Activated CD8-positive, alpha-beta T cell treated with anti-CD3 and anti-CD28 coated beads for 36 hours (primary cell): ENCODE results near the gene TCP11L2. TPM values are rescaled to one million over a fixed set of nuclear protein-coding genes. Genes with fewer than 3 reads are reported as not detected.

Experiments used
- ATAC-seq: fragments of 200-7000 bp; cut with Tn5 transposase; one replicate; pipeline ENCODE4 v1.10.0; 2021; ENCODE audit warnings: mild to moderate bottlenecking, moderate library complexity
- CTCF ChIA-PET: fragments of 350-600 bp; sonication (Branson Sonifier 250); formaldehyde crosslinking; loops from one replicate; lab custom pipeline; 2021; ENCODE audit warnings: antibody characterized with exemption; lab: Charles Lee
- POLR2A ChIA-PET: fragments of 350-600 bp; sonication (Branson Sonifier 250); formaldehyde crosslinking; loops from one replicate; lab custom pipeline; 2021; ENCODE audit warnings: antibody characterized with exemption; lab: Charles Lee
- DNase-seq: peaks from one replicate; pipeline ENCODE4 v3.0.0-alpha.2; 2020
- H3K27ac Mint-ChIP-seq: one replicate; pipeline ENCODE4 v1.8.0; 2021; ENCODE audit warnings: mild to moderate bottlenecking, mixed read lengths
- H3K27me3 Mint-ChIP-seq: one replicate; pipeline ENCODE4 v1.8.0; 2021; ENCODE audit warnings: mixed read lengths
- H3K36me3 Mint-ChIP-seq: one replicate; pipeline ENCODE4 v1.8.0; 2021; ENCODE audit warnings: low read depth, mixed read lengths
- H3K4me1 Mint-ChIP-seq: one replicate; pipeline ENCODE4 v1.8.0; 2021; ENCODE audit warnings: low read depth, mixed read lengths
- H3K4me3 Mint-ChIP-seq: one replicate; pipeline ENCODE4 v1.8.0; 2021; ENCODE audit warnings: mild to moderate bottlenecking, moderate library complexity, mixed read lengths
- H3K9me3 Mint-ChIP-seq: one replicate; pipeline ENCODE4 v1.8.0; 2021; ENCODE audit warnings: mixed read lengths
- CTCF ChIP-seq: fragments of 200-600 bp; IDR thresholded peaks from one replicate; pipeline ENCODE4 v1.8.0; 2022; ENCODE audit warnings: antibody characterized with exemption, mild to moderate bottlenecking
- intact Hi-C: fragments of 100-400 bp; cut with micrococcal nuclease; formaldehyde crosslinking; loops from one replicate; pipeline ENCODE4 v1.10.0; 2022
- total RNA-seq, 2 experiments: library from RNA; stranded (reverse); gene quantifications; one replicate each; pipeline ENCODE4 v1.2.3, GENCODE V29; 2021

TCP11L2 gene
- total RNA-seq, 2 experiments from 2014 or later, result 11.9 to 13.2 TPM

- peaks cover 15% of the 10 kb centered on the region for H3K4me1 Mint-ChIP-seq
- peaks cover 15% of the 10 kb centered on the region for H3K36me3 Mint-ChIP-seq
- ChIA-PET CTCF (interaction anchor here (0.8 to 3.6 kb wide), 7 partner anchors 12 to 587 kb away, joined by 3 to 13 read pairs (median 3); partner anchors contain the start of gene POLR3B), POLR2A (no interaction called here)
- no peak for TF ChIP-seq CTCF
- no peak for DNase-seq
- no peaks in the 10 kb centered on the region for H3K9me3 Mint-ChIP-seq
- intact Hi-C loops, result no loop called here
- no peak for ATAC-seq
- H3K4me3 Mint-ChIP-seq, result no peak overlapping the region
- H3K27ac Mint-ChIP-seq, result no peak overlapping the region
- no peaks in the 10 kb centered on the region for H3K27me3 Mint-ChIP-seq
Observed at GRCh38 chr12:106332536-106332935, 30.0 kb downstream of the TCP11L2 start.

- Mint-ChIP-seq H3K27ac (no peak overlapping the region), H3K27me3 (no peaks in the 10 kb centered on the region), H3K4me3 (no peak overlapping the region), H3K4me1 (peaks cover 15% of the 10 kb centered on the region), H3K36me3 (peaks cover 15% of the 10 kb centered on the region), H3K9me3 (no peaks in the 10 kb centered on the region)
- TF ChIP-seq CTCF, result no peak
- ChIA-PET POLR2A (no interaction called here), CTCF (interaction anchor here (1.1 to 3.6 kb wide), 4 partner anchors 20 to 586 kb away, joined by 3 to 13 read pairs (median 4); partner anchors contain the start of gene POLR3B)
- no peak for ATAC-seq
- intact Hi-C loops, result no loop called here
- no peak for DNase-seq
Observed at GRCh38 chr12:106333010-106333409, 30.5 kb downstream of the TCP11L2 start.

GRCh38 chr12:106333756-106334155, 31.2 kb downstream of the TCP11L2 start:
- no peaks in the 10 kb centered on the region for H3K9me3 Mint-ChIP-seq
- no peak for DNase-seq
- peaks cover 17% of the 10 kb centered on the region for H3K36me3 Mint-ChIP-seq
- peaks cover 17% of the 10 kb centered on the region for H3K4me1 Mint-ChIP-seq
- no peak for TF ChIP-seq CTCF
- no peaks in the 10 kb centered on the region for H3K27me3 Mint-ChIP-seq
- H3K4me3 Mint-ChIP-seq, result no peak overlapping the region
- intact Hi-C loops, result no loop called here
- CTCF ChIA-PET, result interaction anchor here (0.9 to 3.6 kb wide), 3 partner anchors 12 to 106 kb away, joined by 3 to 13 read pairs (median 3); no protein-coding TSS in a partner anchor
- no peak for ATAC-seq
- no peak overlapping the region for H3K27ac Mint-ChIP-seq
- POLR2A ChIA-PET, result no interaction called here

GRCh38 chr12:106341086-106341877, 38.7 kb downstream of the TCP11L2 start:
- Mint-ChIP-seq H3K27me3 (no peaks in the 10 kb centered on the region), H3K36me3 (peaks cover 9% of the 10 kb centered on the region), H3K4me1 (peaks cover 4% of the 10 kb centered on the region), H3K27ac (peak overlapping the region; percentile 2), H3K9me3 (no peaks in the 10 kb centered on the region), H3K4me3 (no peak overlapping the region)
- POLR2A ChIA-PET, result no interaction called here
- ATAC-seq, result no peak
- intact Hi-C loops, result no loop called here
- DNase-seq, result no peak
- no peak for TF ChIP-seq CTCF
- CTCF ChIA-PET, result interaction anchor here (1.0 to 2.6 kb wide), 2 partner anchors 16 to 115 kb away, joined by 3 to 9 read pairs; partner anchors contain the start of gene POLR3B
